ENCODE data around the gene E2F4. TPM values are rescaled to one million over a fixed set of nuclear protein-coding genes. Genes with fewer than 3 reads are reported as not detected.

E2F4 gene
- total and polyA plus RNA-seq, 2 experiments from 2014 or later = 67.0 to 135 TPM

GRCh38 chr16:67180166-67180565 is 11.8 kb upstream of the E2F4 start:
- no peak for ATAC-seq
- no peak for DNase-seq (ENCODE audit: low spot score)
- H3K4me3 Mint-ChIP-seq = no peak overlapping the region

GRCh38 chr16:67181346-67181745 is 10.6 kb upstream of the E2F4 start:
- Histone ChIP-seq H3K4me3 (no peak overlapping the region), H3K9me2 (ENCODE audit: insufficient read depth) (no peaks in the 10 kb centered on the region), H3K36me3 (ENCODE audit: insufficient read depth) (no peaks in the 10 kb centered on the region), H3K79me2 (replicated peaks; ENCODE audit: insufficient read depth) (peaks cover 10% of the 10 kb centered on the region), H4K20me1 (replicated peaks; ENCODE audit: insufficient read depth) (no peaks in the 10 kb centered on the region; the same call in 1 of the 2 replicates), H3F3A (replicated peaks; ENCODE audit: low read depth) (peaks cover 3% of the 10 kb centered on the region; the same call in 1 of the 2 replicates), H3K4me2 (no peak overlapping the region), H3K27me3 (ENCODE audit: insufficient read depth) (peaks cover 38% of the 10 kb centered on the region), H2AFZ (no peak overlapping the region), H3K27ac (ENCODE audit: low read depth) (no peak overlapping the region), H3K4me1 (ENCODE audit: insufficient read depth) (peaks cover 24% of the 10 kb centered on the region)
- Mint-ChIP-seq H3K27me3 (ENCODE audit: insufficient read depth, low read depth, poor library complexity) (peaks cover 47% of the 10 kb centered on the region), H3K9me3 (no peaks in the 10 kb centered on the region; the same call in 1 of the 3 replicates), H3K27ac (no peak overlapping the region), H3K4me3 (no peak overlapping the region), H3K36me3 (ENCODE audit: low read depth) (peaks cover 3% of the 10 kb centered on the region; the same call in 2 of the 3 replicates), H3K4me1 (peaks cover 21% of the 10 kb centered on the region)
- TF ChIP-seq JUNB (IDR thresholded peaks at IDR 0.05; ENCODE audit: unreplicated experiment) = no peak
- ATAC-seq = no peak
- no peak for DNase-seq (ENCODE audit: low spot score)

More at GRCh38 chr16:67180166-67180565, 11.8 kb upstream of the E2F4 start:
- Mint-ChIP-seq H3K27me3 (ENCODE audit: insufficient read depth, low read depth, poor library complexity) (peaks cover 45% of the 10 kb centered on the region), H3K9me3 (no peaks in the 10 kb centered on the region; the same call in 1 of the 3 replicates), H3K4me1 (peaks cover 15% of the 10 kb centered on the region), H3K27ac (no peak overlapping the region), H3K36me3 (ENCODE audit: low read depth) (peaks cover 3% of the 10 kb centered on the region; the same call in 2 of the 3 replicates)
- H4K20me1 ChIP-seq (replicated peaks; ENCODE audit: insufficient read depth) = peaks cover 4% of the 10 kb centered on the region; the same call in 1 of the 2 replicates
- no peak overlapping the region for H3K4me3 ChIP-seq
- peaks cover 39% of the 10 kb centered on the region for H3K27me3 ChIP-seq (ENCODE audit: insufficient read depth)
- H3F3A ChIP-seq (replicated peaks; ENCODE audit: low read depth) = peaks cover 7% of the 10 kb centered on the region; the same call in 1 of the 2 replicates
- peaks cover 10% of the 10 kb centered on the region for H3K79me2 ChIP-seq (replicated peaks; ENCODE audit: insufficient read depth)
- no peaks in the 10 kb centered on the region for H3K9me2 ChIP-seq (ENCODE audit: insufficient read depth)
- TF ChIP-seq EZH2phosphoT487 (IDR thresholded peaks at IDR 0.05; ENCODE audit: unreplicated experiment) = no peak
- H3K4me1 ChIP-seq (ENCODE audit: insufficient read depth) = peaks cover 19% of the 10 kb centered on the region
- no peak overlapping the region for H3K27ac ChIP-seq (ENCODE audit: low read depth)
- no peak overlapping the region for H3K4me2 ChIP-seq
- H3K36me3 ChIP-seq (ENCODE audit: insufficient read depth) = no peaks in the 10 kb centered on the region
- no peak overlapping the region for H2AFZ ChIP-seq

GRCh38 chr16:67182288-67182687 is 9.7 kb upstream of the E2F4 start:
- Histone ChIP-seq H3K4me2 (no peak overlapping the region), H3K4me3 (no peak overlapping the region), H3K9me2 (ENCODE audit: insufficient read depth) (no peaks in the 10 kb centered on the region)

GRCh38 chr16:67183284-67183626 is 8.7 kb upstream of the E2F4 start:
- Histone ChIP-seq H4K20me1 (replicated peaks; ENCODE audit: insufficient read depth) (no peaks in the 10 kb centered on the region), H3K4me2 (peak overlapping the region; percentile 82), H3K36me3 (ENCODE audit: insufficient read depth) (no peaks in the 10 kb centered on the region), H3K4me3 (peak overlapping the region; percentile 63), H3K79me2 (replicated peaks; ENCODE audit: insufficient read depth) (peaks cover 10% of the 10 kb centered on the region), H3F3A (replicated peaks; ENCODE audit: low read depth) (peaks cover 3% of the 10 kb centered on the region; the same call in 1 of the 2 replicates), H2AFZ (peak overlapping the region; percentile 15), H3K27ac (ENCODE audit: low read depth) (no peak overlapping the region), H3K27me3 (ENCODE audit: insufficient read depth) (peaks cover 28% of the 10 kb centered on the region), H3K9me2 (ENCODE audit: insufficient read depth) (no peaks in the 10 kb centered on the region), H3K4me1 (ENCODE audit: insufficient read depth) (peaks cover 18% of the 10 kb centered on the region)
- DNase-seq (ENCODE audit: low spot score) (no peak), ATAC-seq (no peak)
- H3K4me1 Mint-ChIP-seq = peaks cover 19% of the 10 kb centered on the region
- peaks cover 38% of the 10 kb centered on the region for H3K27me3 Mint-ChIP-seq (ENCODE audit: insufficient read depth, low read depth, poor library complexity)
- no peaks in the 10 kb centered on the region; the same call in 2 of the 3 replicates for H3K36me3 Mint-ChIP-seq (ENCODE audit: low read depth)
- no peak overlapping the region for H3K27ac Mint-ChIP-seq
- no peaks in the 10 kb centered on the region; the same call in 2 of the 3 replicates for H3K9me3 Mint-ChIP-seq
- no peak overlapping the region for H3K4me3 Mint-ChIP-seq
- TF ChIP-seq ZNF331 (CRISPR knock-in tag; IDR thresholded peaks at IDR 0.05; ENCODE audit: low read depth) (no peak), CREB1 (CRISPR knock-in tag; IDR thresholded peaks at IDR 0.05; ENCODE audit: low read depth) (no peak), REST (IDR thresholded peaks at IDR 0.05; ENCODE audit: unreplicated experiment) (no peak)

More at GRCh38 chr16:67182288-67182687, 9.7 kb upstream of the E2F4 start:
- Histone ChIP-seq H3K27me3 (ENCODE audit: insufficient read depth) (peaks cover 34% of the 10 kb centered on the region), H2AFZ (no peak overlapping the region), H3K36me3 (ENCODE audit: insufficient read depth) (no peaks in the 10 kb centered on the region), H3K79me2 (replicated peaks; ENCODE audit: insufficient read depth) (peaks cover 10% of the 10 kb centered on the region), H3K4me1 (ENCODE audit: insufficient read depth) (peaks cover 24% of the 10 kb centered on the region), H3K27ac (ENCODE audit: low read depth) (no peak overlapping the region), H4K20me1 (replicated peaks; ENCODE audit: insufficient read depth) (no peaks in the 10 kb centered on the region; the same call in 1 of the 2 replicates), H3F3A (replicated peaks; ENCODE audit: low read depth) (peaks cover 3% of the 10 kb centered on the region; the same call in 1 of the 2 replicates)
- TF ChIP-seq ZNF331 (CRISPR knock-in tag; IDR thresholded peaks at IDR 0.05; ENCODE audit: low read depth) = no peak
- H3K27ac Mint-ChIP-seq = no peak overlapping the region
- DNase-seq (ENCODE audit: low spot score) = no peak
- peaks cover 43% of the 10 kb centered on the region for H3K27me3 Mint-ChIP-seq (ENCODE audit: insufficient read depth, low read depth, poor library complexity)
- ATAC-seq = no peak
- H3K9me3 Mint-ChIP-seq = no peaks in the 10 kb centered on the region; the same call in 1 of the 3 replicates
- peaks cover 24% of the 10 kb centered on the region for H3K4me1 Mint-ChIP-seq
- H3K36me3 Mint-ChIP-seq (ENCODE audit: low read depth) = no peaks in the 10 kb centered on the region; the same call in 2 of the 3 replicates
- H3K4me3 Mint-ChIP-seq = no peak overlapping the region
